ENCODE data around the gene MAST4.

MAST4 gene

GRCh38 chr5:66889056-66889455 lies 292.9 kb downstream of the MAST4 start:
- DNase-seq (ENCODE audit: low read depth, low spot score) = no peak
- no peak for TF ChIP-seq POLR2AphosphoS5 (IDR thresholded peaks at IDR 0.05; ENCODE audit: borderline replicate concordance, low read depth, low read length)
- no peak for TF ChIP-seq FOXP2 (optimal IDR thresholded peaks at IDR 0.05; ENCODE audit: control extremely low read depth, extremely low read length, insufficient read depth)
- no peak for TF ChIP-seq EZH2 (IDR thresholded peaks at IDR 0.05)
- Histone ChIP-seq H3K9ac (ENCODE audit: insufficient read length) (no peak overlapping the region), H3K36me3 (ENCODE audit: insufficient read depth, low read length) (no peaks in the 10 kb centered on the region), H3K4me3 (no peak overlapping the region), H3K27ac (no peak overlapping the region), H3K9me3 (ENCODE audit: low read depth, low read length) (no peaks in the 10 kb centered on the region)

DNA sequence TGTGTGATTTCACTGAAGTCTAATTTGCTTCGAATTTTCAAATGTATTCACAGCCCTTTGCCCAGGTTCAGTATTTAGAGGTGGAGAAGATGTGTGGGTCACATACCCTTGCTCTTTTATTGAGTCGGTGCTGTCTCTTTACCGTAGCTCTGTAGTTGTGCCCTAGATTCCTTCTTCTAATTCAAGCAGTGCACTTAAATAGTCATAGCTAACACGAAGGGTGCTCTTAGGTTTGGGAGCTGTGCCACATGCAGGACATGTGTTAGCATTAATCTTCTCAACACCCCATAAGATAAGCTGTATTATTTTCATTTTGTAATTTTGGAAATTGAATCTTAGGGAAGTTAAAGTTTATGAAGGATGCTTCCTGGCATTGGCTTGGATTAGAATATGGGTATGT lies 293.3 kb downstream of the MAST4 start:
- Histone ChIP-seq H3K9me3 (ENCODE audit: low read depth, low read length) (no peaks in the 10 kb centered on the region), H3K9ac (ENCODE audit: insufficient read length) (no peak overlapping the region), H3K36me3 (ENCODE audit: insufficient read depth, low read length) (no peaks in the 10 kb centered on the region), H3K4me3 (no peak overlapping the region), H3K27ac (no peak overlapping the region)
- DNase-seq (ENCODE audit: low read depth, low spot score) = no peak
- TF ChIP-seq POLR2AphosphoS5 (IDR thresholded peaks at IDR 0.05; ENCODE audit: borderline replicate concordance, low read depth, low read length) (no peak), FOXP2 (optimal IDR thresholded peaks at IDR 0.05; ENCODE audit: control extremely low read depth, extremely low read length, insufficient read depth) (no peak), EZH2 (IDR thresholded peaks at IDR 0.05) (no peak)

DNA sequence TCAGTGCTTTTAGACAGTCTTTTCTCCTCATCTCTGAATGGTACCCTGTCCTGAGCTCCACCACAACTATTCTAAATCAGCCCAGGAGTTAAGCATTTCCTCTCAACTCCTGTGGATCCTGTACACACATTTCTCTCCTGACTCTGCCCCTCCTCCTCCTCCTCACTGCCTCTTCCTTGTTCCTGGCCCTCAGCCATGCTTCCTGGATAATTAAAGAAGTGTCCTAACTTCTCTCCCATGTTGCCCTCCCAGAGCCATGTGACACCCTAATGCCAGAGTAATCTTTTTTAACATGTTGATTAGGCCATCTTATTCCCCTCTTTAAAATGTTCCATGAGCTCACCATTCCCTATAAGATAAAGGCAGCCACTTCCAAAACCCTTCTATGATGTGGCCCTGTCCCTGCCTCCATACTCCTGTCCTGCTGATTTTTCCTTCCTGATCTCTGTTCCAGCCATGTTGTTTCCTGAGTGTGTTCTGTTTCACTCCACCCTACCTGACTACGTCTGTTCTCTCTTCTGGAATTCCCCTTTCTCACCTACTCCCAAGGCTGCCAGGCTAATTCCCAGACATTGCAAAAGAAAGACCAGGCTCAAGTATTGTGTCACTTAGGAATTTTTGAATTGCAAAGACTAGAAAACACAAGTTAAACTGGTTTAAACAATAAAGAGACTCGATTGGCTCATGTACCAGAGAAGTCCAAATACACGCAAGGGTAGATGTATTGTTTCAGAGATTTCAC lies 295.2 kb downstream of the MAST4 start:
- H3K9me3 ChIP-seq (ENCODE audit: low read depth, low read length) = no peaks in the 10 kb centered on the region
- no peak overlapping the region for H3K27ac ChIP-seq
- H3K9ac ChIP-seq (ENCODE audit: insufficient read length) = no peak overlapping the region
- no peaks in the 10 kb centered on the region for H3K36me3 ChIP-seq (ENCODE audit: insufficient read depth, low read length)
- no peak for TF ChIP-seq POLR2AphosphoS5 (IDR thresholded peaks at IDR 0.05; ENCODE audit: borderline replicate concordance, low read depth, low read length)
- no peak for TF ChIP-seq EZH2 (IDR thresholded peaks at IDR 0.05)
- no peak for TF ChIP-seq FOXP2 (optimal IDR thresholded peaks at IDR 0.05; ENCODE audit: control extremely low read depth, extremely low read length, insufficient read depth)
- DNase-seq (ENCODE audit: low read depth, low spot score) = no peak
- H3K4me3 ChIP-seq = no peak overlapping the region

DNA sequence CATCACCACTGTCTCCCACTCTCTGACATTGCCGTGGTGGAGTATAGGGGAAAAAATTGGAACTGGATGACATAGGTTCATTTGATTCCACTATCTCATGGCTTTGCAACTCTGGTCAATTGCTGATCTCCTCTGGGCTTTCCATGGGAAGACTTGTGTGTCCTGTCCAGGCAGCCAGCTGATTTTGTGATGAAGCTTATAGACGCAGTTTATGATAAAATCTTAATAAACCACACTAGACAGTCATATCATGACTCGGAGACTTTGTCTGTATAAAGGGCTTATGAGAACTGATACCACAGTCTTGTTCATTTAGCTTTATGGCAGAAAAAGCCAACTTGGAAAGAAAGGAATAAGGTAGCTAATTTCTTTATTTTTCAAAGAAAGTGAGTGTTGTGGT lies 296.5 kb downstream of the MAST4 start:
- DNase-seq (ENCODE audit: low read depth, low spot score) = no peak
- H3K9ac ChIP-seq (ENCODE audit: insufficient read length) = no peak overlapping the region
- H3K4me3 ChIP-seq = no peak overlapping the region
- H3K9me3 ChIP-seq (ENCODE audit: low read depth, low read length) = no peaks in the 10 kb centered on the region
- no peaks in the 10 kb centered on the region for H3K36me3 ChIP-seq (ENCODE audit: insufficient read depth, low read length)
- H3K27ac ChIP-seq = no peak overlapping the region
- TF ChIP-seq FOXP2 (optimal IDR thresholded peaks at IDR 0.05; ENCODE audit: control extremely low read depth, extremely low read length, insufficient read depth) (no peak), POLR2AphosphoS5 (IDR thresholded peaks at IDR 0.05; ENCODE audit: borderline replicate concordance, low read depth, low read length) (no peak), EZH2 (IDR thresholded peaks at IDR 0.05) (no peak)

DNA sequence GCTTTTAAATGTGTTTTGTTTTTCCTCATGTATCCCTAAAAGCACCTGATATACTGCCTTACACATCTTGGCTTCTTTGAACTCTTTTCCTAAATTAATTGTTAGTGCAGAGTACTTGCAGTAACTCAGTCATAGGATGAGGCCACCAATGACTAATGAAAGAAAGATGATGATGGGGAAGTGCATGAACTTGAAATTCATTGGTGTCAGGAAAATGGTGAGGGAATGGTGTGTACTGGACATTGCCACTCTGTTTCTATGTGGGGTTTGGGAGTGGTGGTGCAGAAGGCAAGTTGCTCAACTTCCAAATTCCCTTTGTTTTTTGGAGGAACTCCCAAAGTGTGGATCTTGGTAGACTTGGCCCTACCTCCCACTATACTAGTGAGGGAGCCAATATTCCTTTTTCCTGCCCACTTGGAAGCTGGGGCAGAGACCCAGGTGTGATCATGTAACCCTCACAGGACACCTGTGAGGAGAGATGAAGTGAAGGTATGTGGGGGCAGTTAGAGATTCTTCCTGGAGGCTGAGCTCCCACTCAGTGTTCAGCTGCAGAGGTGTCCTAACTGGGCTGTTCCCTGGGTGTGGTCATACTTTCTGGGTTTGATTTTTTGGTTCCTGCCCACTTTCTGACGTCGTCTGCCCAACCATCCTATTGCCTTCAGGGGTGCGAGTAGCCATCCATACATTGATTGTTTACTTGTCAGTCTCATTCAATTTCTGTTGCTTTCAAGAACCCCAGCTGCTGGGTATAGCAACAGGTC lies 298.5 kb downstream of the MAST4 start:
- H3K27ac ChIP-seq = no peak overlapping the region
- no peak overlapping the region for H3K9ac ChIP-seq (ENCODE audit: insufficient read length)
- no peak overlapping the region for H3K4me3 ChIP-seq
- no peaks in the 10 kb centered on the region for H3K36me3 ChIP-seq (ENCODE audit: insufficient read depth, low read length)
- H3K9me3 ChIP-seq (ENCODE audit: low read depth, low read length) = no peaks in the 10 kb centered on the region
- no peak for DNase-seq (ENCODE audit: low read depth, low spot score)
- TF ChIP-seq POLR2AphosphoS5 (IDR thresholded peaks at IDR 0.05; ENCODE audit: borderline replicate concordance, low read depth, low read length) = no peak
- TF ChIP-seq EZH2 (IDR thresholded peaks at IDR 0.05) = no peak
- TF ChIP-seq FOXP2 (optimal IDR thresholded peaks at IDR 0.05; ENCODE audit: control extremely low read depth, extremely low read length, insufficient read depth) = no peak

DNA sequence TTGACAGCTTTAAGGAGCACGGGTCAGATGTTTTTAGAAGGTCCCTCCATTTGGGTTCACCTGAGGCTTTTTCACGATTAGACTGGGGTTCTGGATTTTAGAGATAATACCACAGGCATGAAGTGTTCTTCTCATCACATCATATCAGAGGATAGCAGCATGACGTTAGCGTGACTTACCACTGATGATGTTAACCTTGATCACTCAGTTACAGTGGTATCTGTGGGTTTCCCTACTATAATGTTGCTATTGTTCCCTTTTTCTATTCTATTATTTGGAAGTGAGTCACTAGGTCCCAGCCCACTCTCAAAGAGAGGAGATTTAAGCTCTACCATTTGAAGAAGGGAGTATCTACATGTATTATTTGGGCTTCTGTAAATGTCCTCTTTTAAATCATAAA lies 300.0 kb downstream of the MAST4 start:
- H3K36me3 ChIP-seq (ENCODE audit: insufficient read depth, low read length) = no peaks in the 10 kb centered on the region
- H3K4me3 ChIP-seq = no peak overlapping the region
- TF ChIP-seq POLR2AphosphoS5 (IDR thresholded peaks at IDR 0.05; ENCODE audit: borderline replicate concordance, low read depth, low read length) (no peak), EZH2 (IDR thresholded peaks at IDR 0.05) (no peak), FOXP2 (optimal IDR thresholded peaks at IDR 0.05; ENCODE audit: control extremely low read depth, extremely low read length, insufficient read depth) (no peak)
- DNase-seq (ENCODE audit: low read depth, low spot score) = no peak
- no peak overlapping the region for H3K27ac ChIP-seq
- H3K9ac ChIP-seq (ENCODE audit: insufficient read length) = no peak overlapping the region
- no peaks in the 10 kb centered on the region for H3K9me3 ChIP-seq (ENCODE audit: low read depth, low read length)

DNA sequence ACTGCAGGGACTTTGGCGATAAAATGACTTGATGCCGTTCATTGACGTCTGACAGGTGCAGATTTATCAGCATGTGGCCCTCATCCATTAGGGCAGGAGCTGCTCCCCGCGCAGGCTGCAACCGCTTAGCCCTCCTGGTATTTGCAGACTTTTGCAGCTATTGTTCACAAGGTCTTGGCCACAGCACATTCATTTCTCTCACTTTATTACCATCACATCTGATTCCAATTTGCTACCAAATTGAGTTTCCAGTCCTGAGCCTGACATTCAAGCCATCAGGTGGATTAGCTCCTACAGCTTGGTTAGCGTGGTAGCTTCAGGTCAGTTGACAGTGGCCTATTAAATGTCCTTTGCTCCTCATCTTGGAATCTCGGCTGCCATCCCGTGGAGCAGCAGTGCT lies 301.2 kb downstream of the MAST4 start:
- Histone ChIP-seq H3K27ac (no peak overlapping the region), H3K36me3 (ENCODE audit: insufficient read depth, low read length) (no peaks in the 10 kb centered on the region), H3K9me3 (ENCODE audit: low read depth, low read length) (no peaks in the 10 kb centered on the region), H3K4me3 (no peak overlapping the region), H3K9ac (ENCODE audit: insufficient read length) (no peak overlapping the region)
- DNase-seq (ENCODE audit: low read depth, low spot score) = no peak
- TF ChIP-seq EZH2 (IDR thresholded peaks at IDR 0.05) (no peak), POLR2AphosphoS5 (IDR thresholded peaks at IDR 0.05; ENCODE audit: borderline replicate concordance, low read depth, low read length) (no peak), FOXP2 (optimal IDR thresholded peaks at IDR 0.05; ENCODE audit: control extremely low read depth, extremely low read length, insufficient read depth) (no peak)

- Histone ChIP-seq H3K27ac (no peak overlapping the region), H3K4me3 (no peak overlapping the region), H3K9me3 (ENCODE audit: low read depth, low read length) (no peaks in the 10 kb centered on the region), H3K9ac (ENCODE audit: insufficient read length) (no peak overlapping the region), H3K36me3 (ENCODE audit: insufficient read depth, low read length) (no peaks in the 10 kb centered on the region)
- no peak for DNase-seq (ENCODE audit: low read depth, low spot score)
- TF ChIP-seq EZH2 (IDR thresholded peaks at IDR 0.05) = no peak
- TF ChIP-seq POLR2AphosphoS5 (IDR thresholded peaks at IDR 0.05; ENCODE audit: borderline replicate concordance, low read depth, low read length) = no peak
- no peak for TF ChIP-seq FOXP2 (optimal IDR thresholded peaks at IDR 0.05; ENCODE audit: control extremely low read depth, extremely low read length, insufficient read depth)
Observed at GRCh38 chr5:66898241-66898995, 302.2 kb downstream of the MAST4 start.

Measured in SK-N-MC (cell line).